Left lung (tissue), 10 donors: ENCODE measurements around the gene COG5. TPM values are rescaled to one million over a fixed set of nuclear protein-coding genes. Genes with fewer than 3 reads are reported as not detected.

Experiments used
- ATAC-seq: fragments of 200-7000 bp; cut with Tn5 transposase; one replicate; pipeline ENCODE4 v1.9.1; 2020; ENCODE audit warnings: moderate library complexity
- DNase-seq, 4 donors: peaks; one replicate each; pipeline ENCODE4 v3.0.0-alpha.2; 2013 to 2020
- H3K27ac ChIP-seq, 2 donors: fragments of 200-600 bp; sonication (generic) in 1 of 2; one replicate each; pipeline versions ENCODE4 v1.5.0 to v1.8.0; 2020 to 2021
- H3K27me3 ChIP-seq, 2 donors: fragments of 200-600 bp; sonication (generic) in 1 of 2; one replicate each; pipeline versions ENCODE4 v1.5.0 to v1.8.0; 2020 to 2021
- H3K36me3 ChIP-seq, 2 donors: fragments of 200-600 bp; sonication (generic) in 1 of 2; one replicate each; pipeline versions ENCODE4 v1.5.0 to v1.8.0; 2020 to 2021
- H3K4me1 ChIP-seq, 2 donors: fragments of 200-600 bp; one replicate each; pipeline ENCODE4 v1.8.0; 2021
- H3K4me3 ChIP-seq, 2 donors: fragments of 200-600 bp; sonication (generic) in 1 of 2; one replicate each; pipeline versions ENCODE4 v1.5.0 to v1.8.0; 2020 to 2021; ENCODE audit warnings: mild to moderate bottlenecking in 1 of 2
- H3K9me3 ChIP-seq, 2 donors: fragments of 200-600 bp; sonication (generic) in 1 of 2; one replicate each; pipeline versions ENCODE4 v1.5.0 to v1.8.0; 2020 to 2021
- intact Hi-C, 2 donors: fragments of 100-400 bp; cut with DNase I; formaldehyde crosslinking; loops; one replicate each; pipeline versions ENCODE4 v1.11.2 to v1.14.2; 2022
- polyA plus RNA-seq, 6 donors: library from polyadenylated mRNA; unstranded; fragments of 120-200 nt; gene quantifications; one replicate each; pipeline ENCODE4 v1.2.1, GENCODE V29; 2013; ENCODE audit not compliant: insufficient read length in 6 of 6
- total RNA-seq, 2 donors: library from RNA; stranded (reverse); fragmentation: NEBNext Ultra II Directional; extraction: Animal tissue kit (Norgen Biotek cat#: 25700); gene quantifications; one replicate each; pipeline ENCODE4 v1.2.1, GENCODE V29; 2021
- TF ChIP-seq, protein P1 (sequence below), 2 donors: fragments of 200-600 bp; sonication (generic) in 1 of 2; IDR thresholded peaks; one replicate each; pipeline versions ENCODE4 v1.5.0 to v1.8.0; 2021; ENCODE audit warnings: antibody characterized with exemption in 2 of 2
- donor health status: DM: no; HTN: yes; CAD: no.
- donor health status: DM: no; HTN: no; CAD: no.

Gene COG5
- total and polyA plus RNA-seq, 8 donors, result 26.9 to 42.6 (median 33.4) TPM

DNA sequence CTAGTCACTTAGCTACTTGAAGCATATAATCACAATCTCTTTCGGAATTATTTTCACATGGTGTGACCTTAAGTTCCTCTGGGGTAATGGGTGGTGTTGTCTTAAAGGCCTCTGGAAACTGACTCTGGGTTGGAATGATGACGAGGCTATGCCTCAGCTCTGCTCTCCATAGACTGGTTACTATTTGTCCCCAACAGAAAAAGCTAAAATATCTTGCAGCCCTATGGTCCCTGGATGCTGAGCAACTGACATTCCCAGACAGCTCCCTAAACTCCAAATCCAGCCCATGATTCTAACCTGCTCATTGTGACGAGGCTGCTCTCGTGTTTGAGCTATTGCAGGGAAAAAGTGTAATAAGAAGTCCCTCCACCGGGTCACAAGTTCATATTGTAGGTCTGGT lies 343.4 kb downstream of the COG5 start:
- Histone ChIP-seq H3K9me3 (no peaks in the 10 kb centered on the region), H3K27ac (no peak overlapping the region), H3K36me3 (peaks cover 0 to 7% of the 10 kb centered on the region in 2 donors), H3K4me3 (no peak overlapping the region), H3K27me3 (no peaks in the 10 kb centered on the region), H3K4me1 (no peaks in the 10 kb centered on the region)
- no peak for ATAC-seq
- TF ChIP-seq, protein P1, sequence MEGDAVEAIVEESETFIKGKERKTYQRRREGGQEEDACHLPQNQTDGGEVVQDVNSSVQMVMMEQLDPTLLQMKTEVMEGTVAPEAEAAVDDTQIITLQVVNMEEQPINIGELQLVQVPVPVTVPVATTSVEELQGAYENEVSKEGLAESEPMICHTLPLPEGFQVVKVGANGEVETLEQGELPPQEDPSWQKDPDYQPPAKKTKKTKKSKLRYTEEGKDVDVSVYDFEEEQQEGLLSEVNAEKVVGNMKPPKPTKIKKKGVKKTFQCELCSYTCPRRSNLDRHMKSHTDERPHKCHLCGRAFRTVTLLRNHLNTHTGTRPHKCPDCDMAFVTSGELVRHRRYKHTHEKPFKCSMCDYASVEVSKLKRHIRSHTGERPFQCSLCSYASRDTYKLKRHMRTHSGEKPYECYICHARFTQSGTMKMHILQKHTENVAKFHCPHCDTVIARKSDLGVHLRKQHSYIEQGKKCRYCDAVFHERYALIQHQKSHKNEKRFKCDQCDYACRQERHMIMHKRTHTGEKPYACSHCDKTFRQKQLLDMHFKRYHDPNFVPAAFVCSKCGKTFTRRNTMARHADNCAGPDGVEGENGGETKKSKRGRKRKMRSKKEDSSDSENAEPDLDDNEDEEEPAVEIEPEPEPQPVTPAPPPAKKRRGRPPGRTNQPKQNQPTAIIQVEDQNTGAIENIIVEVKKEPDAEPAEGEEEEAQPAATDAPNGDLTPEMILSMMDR (IDR thresholded peaks at IDR 0.05), result no peak
- DNase-seq, result no peak
- intact Hi-C loops, result no loop called here

DNA sequence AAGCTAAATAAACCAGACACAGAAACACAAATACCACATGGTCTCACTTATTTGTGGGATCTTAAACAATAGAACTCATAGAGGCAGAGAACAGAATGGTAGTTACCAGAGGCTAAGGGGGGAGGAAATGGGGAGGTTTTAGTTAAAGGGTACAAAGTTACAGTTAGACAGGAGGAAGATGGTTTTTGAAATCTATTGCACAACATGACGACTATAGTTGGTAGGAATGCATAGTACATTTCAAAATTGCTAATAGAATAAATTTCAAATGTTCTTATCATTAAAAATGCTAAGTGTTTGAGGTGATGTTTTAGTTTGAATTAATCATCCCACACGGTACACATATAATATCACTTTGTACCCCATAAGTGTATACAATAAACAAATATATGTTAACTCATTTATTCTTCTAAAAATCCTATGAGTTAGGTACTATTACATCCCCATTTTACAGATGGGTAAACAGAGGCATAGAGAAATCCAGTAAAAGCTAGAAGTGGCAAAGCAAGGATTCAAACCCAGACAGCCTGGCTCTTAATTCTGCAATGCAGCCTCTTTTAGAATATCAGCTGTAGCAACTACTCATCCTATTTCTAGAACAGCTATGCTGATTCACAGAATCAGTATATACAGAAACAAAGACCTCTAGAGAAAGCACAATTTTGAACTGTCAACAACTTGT lies 344.0 kb downstream of the COG5 start:
- no peak overlapping the region for H3K4me3 ChIP-seq
- intact Hi-C loops, result no loop called here
- DNase-seq (no peak), ATAC-seq (no peak)
- H3K27ac ChIP-seq, result no peak overlapping the region
- peaks cover 0 to 6% of the 10 kb centered on the region in 2 donors for H3K36me3 ChIP-seq
- H3K9me3 ChIP-seq, result no peaks in the 10 kb centered on the region
- no peaks in the 10 kb centered on the region for H3K4me1 ChIP-seq
- TF ChIP-seq, protein P1 (IDR thresholded peaks at IDR 0.05), result no peak
- no peaks in the 10 kb centered on the region for H3K27me3 ChIP-seq

DNA sequence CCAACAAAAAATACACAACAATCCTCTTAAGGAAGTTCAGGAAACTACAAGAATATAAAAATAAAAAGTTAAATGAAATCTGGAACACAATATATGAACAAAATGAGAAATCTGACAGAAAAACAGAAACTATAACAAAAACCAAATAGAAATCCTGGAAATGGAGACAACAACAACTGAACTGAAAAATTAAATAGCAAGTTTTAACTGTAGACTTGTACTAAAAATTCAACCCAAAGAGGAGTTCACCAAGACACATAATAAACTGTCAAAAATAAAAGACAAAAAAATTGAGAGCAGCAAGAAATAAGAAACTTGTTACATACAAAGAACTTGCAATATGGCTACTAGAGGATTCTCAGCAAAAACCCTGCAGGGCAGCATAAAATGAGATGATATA lies 349.8 kb downstream of the COG5 start:
- H3K36me3 ChIP-seq, result peaks cover 0 to 20% of the 10 kb centered on the region in 2 donors
- no peaks in the 10 kb centered on the region for H3K4me1 ChIP-seq
- no peak for DNase-seq
- intact Hi-C loops, result no loop called here
- no peak for ATAC-seq
- H3K9me3 ChIP-seq, result peaks cover 0 to 11% of the 10 kb centered on the region in 2 donors
- H3K27ac ChIP-seq, result no peak overlapping the region
- H3K27me3 ChIP-seq, result no peaks in the 10 kb centered on the region
- TF ChIP-seq, protein P1 (IDR thresholded peaks at IDR 0.05), result no peak
- no peak overlapping the region for H3K4me3 ChIP-seq

DNA sequence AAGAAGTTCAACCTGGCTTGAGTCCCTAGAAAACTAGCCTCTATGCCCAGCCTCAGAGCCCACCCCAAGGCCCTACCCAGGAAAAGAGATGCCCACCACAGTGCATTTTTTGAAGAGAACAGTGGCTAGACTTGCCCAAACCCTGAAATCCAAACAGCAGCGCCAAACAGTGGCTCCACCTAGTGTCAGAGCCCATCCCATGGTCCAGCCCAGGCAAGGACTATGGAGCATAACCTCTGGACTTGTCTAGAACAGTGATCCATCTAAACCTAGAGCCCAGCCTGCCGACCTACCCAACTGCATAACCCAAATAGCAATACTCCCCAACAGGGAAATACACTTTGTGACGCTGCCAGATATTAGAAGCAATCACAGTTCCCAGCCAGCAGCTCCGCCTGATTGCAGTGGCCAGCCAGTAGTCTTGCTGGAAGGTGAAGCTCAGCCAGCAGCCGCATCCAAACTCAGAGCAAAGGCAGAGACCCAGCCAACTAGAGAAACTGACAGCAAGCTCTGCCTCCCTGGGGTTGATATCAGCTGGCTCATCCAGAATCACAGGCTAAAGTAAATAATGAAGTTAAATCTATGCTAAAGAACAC lies 350.4 kb downstream of the COG5 start:
- intact Hi-C loops, result no loop called here
- H3K4me3 ChIP-seq, result no peak overlapping the region
- DNase-seq (no peak), ATAC-seq (no peak)
- H3K4me1 ChIP-seq, result no peaks in the 10 kb centered on the region
- peaks cover 0 to 11% of the 10 kb centered on the region in 2 donors for H3K9me3 ChIP-seq
- no peaks in the 10 kb centered on the region for H3K27me3 ChIP-seq
- H3K27ac ChIP-seq, result no peak overlapping the region
- TF ChIP-seq, protein P1 (IDR thresholded peaks at IDR 0.05), result no peak
- peaks cover 0 to 25% of the 10 kb centered on the region in 2 donors for H3K36me3 ChIP-seq

DNA sequence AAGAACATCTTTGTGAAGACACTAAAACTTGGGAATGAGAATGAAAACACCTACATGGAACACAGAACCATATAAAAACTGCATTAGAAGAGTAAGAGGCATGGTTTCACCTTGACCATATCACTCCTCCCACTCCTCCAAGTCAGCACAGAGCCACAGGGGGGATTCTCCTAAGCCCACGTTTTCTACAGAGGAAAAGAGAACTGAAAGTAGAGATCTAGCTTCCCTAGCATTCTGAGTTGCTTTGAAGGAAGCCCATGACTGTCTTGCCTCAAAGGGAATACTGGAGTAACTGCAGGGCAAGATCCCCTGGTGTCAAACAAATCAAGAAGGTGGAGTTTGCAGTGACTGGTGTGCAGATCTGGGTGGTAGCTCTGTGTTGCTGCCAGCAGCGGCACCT lies 351.0 kb downstream of the COG5 start:
- TF ChIP-seq, protein P1 (IDR thresholded peaks at IDR 0.05), result no peak
- Histone ChIP-seq H3K36me3 (peaks cover 0 to 28% of the 10 kb centered on the region in 2 donors), H3K9me3 (peaks cover 0 to 11% of the 10 kb centered on the region in 2 donors), H3K4me3 (no peak overlapping the region), H3K4me1 (peaks cover 0 to 4% of the 10 kb centered on the region in 2 donors), H3K27ac (no peak overlapping the region), H3K27me3 (no peaks in the 10 kb centered on the region)
- intact Hi-C loops, result no loop called here
- DNase-seq (no peak), ATAC-seq (no peak)
